NCI-H1417 (cell line): ENCODE results near the gene NLN.
A peak's percentile ranks its signal among the peaks of the same experiment; 100 is the strongest.
"Not testable (repeated sequence)": the region's sequence is repeated elsewhere in the genome, so short reads cannot be mapped to it uniquely, and the experiment has no call there.

Source experiments
- DNase-seq, 3 experiments: peaks; one replicate each; lab custom pipeline; 2025; lab: John Stamatoyannopoulos, UW

NLN gene

DNA sequence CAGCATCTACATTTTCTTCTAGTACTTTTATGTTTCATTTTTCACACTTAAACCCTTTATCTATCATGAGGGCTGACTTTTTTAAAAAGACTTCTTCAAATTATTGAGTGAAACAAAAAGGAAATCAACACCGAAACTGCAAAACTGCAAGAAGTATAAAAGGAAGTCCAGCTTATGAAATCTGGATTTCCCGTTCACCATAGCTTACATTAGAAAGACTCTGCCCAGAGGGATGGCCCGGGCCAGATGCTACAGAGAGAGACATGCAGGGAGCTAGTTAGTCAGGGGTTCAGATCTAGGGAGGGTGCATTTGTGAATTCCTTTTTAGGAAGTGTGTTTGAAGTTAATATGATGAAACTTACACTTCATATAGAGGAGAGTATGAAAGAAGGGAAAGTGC, 10.0 kb downstream of the NLN start:
- DNase-seq, result not testable (repeated sequence)

DNA sequence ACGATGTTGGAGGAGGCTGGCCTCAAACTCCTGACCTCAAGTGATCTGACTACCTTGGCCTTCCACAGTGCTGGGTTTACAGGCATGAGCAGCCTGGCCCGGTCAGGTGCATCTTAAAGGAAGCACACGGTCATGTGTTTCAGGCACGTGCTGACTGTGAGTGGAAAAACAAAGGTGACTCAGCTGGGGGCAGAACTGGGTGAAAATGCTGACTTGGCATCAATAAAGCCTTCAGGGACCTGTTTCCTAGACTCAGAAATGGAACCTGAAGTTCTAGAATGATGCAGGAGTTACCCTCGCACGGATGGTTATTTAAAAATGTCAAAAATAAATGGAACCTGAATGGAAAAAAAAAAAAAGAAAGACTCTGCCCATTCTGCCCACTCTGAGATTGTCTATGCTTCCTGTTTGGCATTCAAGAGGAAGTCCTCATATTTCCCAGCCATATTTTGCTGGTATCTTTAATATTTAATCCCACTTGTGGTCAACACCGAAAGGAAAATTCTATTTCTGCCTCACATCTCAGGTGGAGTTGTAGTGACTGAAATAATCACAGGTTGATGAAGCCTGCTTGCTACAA, 12.3 kb downstream of the NLN start:
- DNase-seq, result not testable (repeated sequence)

DNA sequence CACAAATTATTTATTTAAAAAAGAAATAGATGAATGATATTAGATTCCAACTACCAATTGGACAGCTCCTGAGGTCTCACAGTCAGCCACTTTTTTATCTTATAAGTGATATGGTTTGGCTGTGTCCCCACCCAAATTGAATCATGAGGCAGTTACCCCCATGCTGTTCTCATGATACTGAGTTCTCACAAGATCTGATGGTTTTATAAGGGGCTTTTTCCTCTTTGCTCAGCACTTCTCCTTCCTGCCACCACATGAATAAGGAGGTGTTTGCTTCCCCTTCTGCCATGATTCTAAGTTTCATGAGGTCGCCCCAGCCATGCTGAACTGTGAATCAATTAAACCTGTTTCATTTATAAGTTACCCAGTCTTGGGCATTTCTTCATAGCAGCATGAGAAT, 12.9 kb downstream of the NLN start:
- no peak for DNase-seq

DNA sequence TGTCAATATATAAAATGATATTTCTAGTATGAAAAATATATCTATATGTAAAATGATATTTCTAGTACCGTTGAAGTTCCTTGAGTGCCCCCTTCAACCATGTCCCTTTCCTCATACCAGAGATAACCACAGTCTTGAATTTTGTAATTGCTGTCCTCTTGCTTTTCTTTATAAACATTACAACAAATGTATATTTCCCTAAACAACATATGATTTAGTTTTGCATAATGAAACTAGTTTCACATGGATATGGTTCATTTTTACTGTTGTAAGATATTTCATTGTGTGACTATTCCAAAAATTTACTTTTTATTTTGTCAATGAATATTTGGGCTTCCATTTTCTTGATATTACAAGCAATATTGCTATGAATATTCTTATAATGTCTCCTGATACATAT, 14.0 kb downstream of the NLN start:
- DNase-seq, result no peak

DNA sequence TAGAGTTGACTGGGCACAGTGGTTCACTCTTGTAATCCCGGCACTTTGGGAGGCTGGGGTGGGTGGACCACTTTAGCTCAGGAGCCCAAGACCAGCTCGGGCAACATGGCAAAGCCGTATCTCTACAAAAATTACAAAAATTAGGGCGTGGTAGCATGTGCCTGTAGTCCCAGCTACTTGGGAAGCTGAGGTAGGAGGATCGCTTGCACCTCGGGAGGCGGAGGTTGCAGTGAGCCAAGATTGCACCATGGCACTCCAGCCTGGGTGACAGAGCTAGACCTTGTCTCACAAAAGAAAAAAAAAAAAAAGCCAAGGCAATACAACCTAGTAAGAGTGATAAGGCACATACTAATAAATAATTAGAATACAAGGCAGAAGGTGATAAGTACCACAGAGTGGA, 15.8 kb downstream of the NLN start:
- DNase-seq, result no peak

DNA sequence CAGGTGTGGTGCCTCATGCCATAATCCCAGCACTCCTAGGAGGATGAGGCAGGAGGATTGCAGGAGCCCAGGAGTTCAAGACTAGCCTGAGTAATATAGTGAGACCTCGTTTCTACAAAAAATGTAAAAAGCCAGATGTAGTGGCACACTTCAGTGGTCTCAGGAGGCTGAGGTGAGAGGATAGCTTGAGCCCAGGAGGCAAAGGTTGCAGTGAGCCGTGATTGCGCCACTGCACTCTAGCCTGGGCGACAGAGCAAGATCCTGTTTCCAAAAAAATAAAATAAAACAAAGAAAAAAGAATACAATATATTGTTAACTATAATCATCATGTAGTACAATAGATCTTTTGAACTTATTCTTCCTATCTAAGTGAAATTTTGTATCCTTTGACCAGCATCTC, 16.3 kb downstream of the NLN start:
- DNase-seq, result no peak

DNA sequence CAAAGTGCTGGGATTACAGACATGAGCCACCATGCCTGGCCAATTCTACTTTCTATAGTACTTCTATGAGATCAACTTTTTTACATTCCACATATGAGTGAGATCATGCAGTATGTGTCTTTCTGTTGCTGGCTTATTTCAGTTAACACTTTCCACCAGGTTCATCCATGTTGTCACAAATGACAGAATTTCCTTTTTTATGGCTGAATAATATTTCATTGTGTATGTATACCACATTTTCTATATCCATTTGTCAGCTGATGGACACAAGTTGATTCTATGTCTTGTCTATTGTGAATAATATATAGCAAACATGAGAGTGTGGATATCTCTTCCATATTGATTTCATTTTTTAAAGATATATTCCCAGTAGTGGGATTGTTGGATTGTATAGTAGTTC, 17.2 kb downstream of the NLN start:
- no peak for DNase-seq

DNA sequence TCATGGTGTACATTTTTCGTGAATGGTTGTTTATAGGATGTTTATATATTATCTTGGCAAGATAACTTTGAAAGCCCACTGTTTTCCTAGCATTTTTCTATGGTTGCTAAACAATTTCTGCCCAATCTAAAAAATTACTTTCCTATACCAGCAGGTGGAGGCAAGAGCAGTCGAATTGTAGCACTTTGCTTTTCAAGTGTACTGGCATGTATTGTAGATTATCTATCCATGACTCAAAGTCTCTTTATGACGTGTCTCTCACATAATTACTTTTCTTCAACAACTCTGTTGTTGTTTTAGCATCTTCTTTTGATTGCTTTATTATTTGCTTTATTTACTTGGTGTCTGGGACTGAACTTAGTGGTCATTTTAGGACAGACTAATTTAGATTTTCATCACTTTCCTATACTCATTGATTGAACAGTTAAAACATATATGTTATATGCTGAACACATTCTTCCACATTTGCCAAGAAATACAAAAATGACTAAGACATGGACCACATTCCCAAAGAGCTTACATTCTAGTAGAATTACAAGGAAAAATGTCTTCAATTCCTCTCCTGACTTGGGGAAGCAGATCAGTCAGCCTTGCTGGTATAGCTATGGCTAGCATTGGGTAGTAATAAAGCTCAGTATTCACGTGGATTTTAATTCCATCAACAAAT, 20.7 kb downstream of the NLN start:
- peak in 2 of 3 experiments; percentile 13 to 21 for DNase-seq

DNA sequence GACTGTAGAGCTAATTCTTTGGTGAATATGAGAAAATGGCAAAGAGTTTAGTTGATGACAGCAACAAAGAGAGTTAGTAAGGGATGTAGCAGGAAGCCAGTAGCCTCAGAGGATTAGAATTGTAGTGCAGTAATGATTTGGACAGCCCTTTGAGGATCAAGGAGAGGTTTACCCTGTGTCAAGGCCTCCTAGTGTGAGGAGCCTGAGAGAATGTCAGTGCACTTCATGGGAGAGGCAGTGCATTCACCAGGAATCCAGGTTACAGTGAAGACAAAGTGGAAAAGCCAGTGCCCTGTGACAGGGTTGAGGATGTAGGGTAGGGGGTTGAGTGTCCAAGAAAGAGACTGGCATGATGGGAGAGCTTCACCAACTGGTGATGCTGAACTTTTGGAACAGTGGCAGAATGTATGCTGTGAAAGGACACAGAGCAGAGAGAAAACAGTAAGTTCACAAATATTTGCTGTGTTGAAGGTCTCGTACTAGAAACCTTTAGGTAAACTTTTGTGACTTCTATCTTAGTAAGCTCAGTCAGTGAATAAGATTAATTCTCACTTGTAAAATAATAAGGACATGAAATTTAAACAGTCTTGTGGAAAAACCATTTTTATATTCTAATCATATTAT, 27.3 kb downstream of the NLN start:
- no peak for DNase-seq

DNA sequence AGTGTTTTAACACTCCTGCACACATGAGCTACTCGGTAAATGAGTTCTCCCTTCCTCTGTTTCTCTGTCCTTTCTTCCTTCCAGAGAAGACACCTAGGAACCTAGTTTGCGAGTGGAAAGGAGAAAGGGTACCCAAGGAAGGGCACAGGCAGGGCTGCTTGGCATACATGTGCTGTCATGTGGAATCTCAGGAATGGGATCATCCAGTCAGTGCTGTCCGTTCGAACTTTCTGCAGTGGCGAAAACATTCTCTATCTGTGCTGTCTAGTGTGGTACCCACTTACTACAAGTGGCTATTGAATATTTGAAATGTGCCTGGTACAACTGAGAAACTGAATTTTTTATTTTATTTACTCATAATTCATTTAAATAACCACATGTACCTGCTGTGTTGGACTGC, 28.0 kb downstream of the NLN start:
- no peak for DNase-seq

DNA sequence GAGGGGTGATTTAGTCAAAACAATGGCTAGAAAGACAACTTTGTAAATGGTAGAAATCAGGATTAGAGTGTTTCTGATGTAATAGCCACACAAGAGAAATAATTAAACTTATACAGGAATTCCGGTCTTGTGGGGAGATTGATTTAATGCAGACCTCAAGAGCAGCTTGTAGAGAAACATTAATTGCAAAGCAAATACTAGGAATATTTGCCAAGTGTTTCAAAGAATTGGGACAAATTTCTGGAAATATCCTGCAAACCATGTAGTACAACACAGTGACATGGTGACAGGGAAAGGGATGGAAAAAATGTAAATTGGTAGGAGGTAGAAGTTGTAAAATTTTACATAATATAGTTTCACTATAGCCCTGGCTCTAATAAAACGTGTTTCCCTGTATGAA, 28.9 kb downstream of the NLN start:
- peak in 1 of 3 experiments; percentile 29 for DNase-seq

DNA sequence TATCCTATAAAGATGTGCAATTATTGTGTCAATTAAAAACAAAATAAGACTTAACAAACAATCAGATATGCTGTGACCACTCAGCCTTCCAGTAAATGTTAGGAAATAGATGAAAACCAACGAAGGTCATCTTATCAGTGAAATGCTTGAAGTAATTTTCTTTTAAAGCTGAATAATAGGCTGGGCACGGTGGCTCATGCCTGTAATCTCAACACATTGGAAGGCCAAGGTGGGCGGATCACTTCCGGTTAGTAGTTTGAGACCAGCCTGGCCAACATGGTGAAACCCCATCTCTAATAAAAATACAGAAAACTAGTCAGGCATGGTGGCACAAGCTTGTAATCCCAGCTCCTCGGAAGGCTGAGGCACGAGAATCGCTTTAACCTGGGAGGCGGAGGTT, 31.2 kb downstream of the NLN start:
- no peak for DNase-seq

DNA sequence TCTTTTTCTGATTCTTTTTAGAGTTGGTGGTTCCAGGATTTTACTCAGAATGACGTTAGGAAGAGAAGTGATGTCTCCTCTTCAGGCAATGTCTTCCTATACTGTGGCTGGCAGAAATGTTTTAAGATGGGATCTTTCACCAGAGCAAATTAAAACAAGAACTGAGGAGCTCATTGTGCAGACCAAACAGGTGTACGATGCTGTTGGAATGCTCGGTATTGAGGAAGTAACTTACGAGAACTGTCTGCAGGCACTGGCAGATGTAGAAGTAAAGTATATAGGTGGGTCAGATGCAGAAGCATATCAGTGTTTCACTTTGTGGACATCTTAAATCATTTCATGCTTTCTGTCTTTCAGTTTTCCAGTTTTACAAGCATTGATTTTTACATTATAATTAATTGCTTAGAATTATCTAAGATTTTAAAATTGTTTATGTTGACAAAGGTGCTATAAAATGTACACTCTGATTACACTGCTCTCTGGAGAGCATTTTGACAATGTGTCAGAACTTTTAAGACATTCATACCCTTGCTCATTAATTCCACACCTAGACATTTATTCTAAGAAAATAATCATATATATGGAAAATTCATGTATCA, 36.6 kb downstream of the NLN start:
- no peak for DNase-seq

DNA sequence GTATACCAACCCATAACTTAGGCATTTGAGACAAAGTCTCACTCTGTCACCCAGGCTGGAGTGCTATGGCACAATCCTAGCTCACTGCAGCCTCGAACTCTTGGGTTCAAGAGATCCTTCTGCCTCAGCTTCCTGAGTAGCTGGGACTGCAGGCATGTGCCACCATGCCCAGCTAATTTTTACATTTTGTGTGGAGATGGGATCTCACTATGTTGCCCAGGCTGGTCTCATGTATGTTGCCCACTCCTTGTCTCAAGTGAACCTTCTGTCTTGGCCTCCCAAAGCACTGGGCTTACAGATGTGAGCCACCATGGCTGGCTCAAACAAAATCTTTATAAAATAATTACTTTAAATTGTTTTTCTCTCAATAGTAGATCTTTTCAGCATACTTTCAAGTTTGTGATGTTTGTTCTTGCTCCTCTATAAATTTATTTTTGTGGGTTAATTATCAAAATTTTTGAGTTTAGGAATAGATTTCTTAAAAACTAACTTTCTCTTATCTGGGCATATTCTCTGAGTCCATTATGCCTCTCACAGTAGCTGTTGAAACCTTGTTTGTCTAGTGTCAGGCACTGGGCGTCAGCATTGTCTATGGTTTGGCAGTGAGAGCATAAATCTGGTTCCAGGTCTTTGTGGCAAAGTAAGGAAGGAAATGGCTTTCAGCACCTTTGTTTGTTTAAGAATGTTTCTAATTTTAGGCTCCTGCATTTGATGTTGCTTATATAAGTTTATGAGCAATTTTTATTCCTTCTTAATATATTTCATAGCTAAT, 38.7 kb downstream of the NLN start:
- peak in 2 of 3 experiments; percentile 7 to 55 for DNase-seq

DNA sequence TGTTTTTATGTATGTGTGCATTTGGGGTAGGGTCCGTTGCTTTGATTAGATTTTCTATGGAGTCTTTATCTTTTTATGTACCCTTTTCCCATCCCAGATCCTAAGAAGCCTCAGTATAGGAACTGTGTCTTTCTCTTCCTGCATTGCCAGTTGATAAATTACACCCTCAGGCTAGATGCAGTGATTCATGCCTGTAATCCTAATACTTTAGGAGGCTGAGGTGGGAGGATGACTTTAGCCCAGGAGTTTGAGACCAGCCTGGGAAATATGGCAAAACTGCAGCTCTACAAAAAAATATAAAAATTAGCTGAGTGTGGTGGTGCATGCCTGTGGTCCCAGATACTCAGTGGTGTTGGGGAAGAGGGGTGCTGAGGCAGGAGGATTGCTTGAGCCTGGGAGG, 40.2 kb downstream of the NLN start:
- DNase-seq, result no peak

DNA sequence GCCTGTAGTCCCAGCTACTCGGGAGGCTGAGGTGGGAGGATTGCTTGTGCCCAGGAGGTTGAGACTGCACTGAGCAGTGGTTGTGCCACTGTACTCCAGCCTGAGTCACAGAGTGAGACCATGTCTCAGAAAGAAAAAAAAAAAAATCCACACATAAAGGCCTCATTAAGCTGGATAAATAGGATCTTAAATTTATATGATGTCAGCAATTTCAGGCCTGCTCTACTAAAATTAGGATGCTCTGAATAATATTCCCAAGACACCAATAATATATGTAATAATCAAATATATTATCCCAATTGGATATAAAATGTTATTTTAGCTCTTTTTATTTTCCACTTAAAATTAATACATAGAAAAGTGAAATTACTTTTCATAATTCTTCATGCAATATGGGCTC, 43.6 kb downstream of the NLN start:
- DNase-seq, result no peak

DNA sequence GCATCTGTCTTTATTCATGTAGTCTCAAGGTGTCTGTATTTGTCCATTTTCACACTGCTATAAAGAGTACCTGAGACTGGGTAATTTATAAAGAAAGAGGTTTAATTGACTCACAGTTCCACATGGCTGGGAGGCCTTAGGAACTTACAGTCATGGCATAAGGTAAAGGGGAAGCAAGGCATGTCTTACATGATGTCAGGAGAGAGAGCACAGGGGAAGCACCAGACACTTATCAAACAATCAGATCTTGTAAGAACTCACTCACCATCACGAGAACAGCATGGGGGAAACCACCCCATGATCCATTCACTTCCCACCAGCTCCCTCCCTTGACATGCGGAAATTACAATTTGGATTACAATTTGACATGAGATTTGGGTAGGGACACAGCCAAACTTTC, 44.2 kb downstream of the NLN start:
- DNase-seq, result no peak

DNA sequence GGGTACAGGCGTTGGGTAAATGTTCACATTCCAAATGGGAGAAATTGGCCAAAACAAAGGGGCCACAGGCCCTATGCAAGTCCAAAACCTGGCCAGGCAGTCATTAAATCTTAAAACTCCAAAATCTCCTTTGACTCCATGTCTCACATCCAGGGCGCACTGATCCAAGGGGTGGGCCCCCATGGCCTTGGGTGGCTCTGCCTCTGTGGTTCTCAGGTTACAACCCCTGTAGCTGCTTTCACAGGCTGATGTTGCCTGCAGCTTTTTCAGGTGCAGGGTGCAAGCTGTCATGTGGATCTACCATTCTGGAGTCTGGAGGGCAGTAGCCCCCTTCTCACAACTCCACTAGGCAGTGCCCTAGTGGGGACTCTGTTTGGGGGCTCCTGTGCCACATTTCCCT, 44.8 kb downstream of the NLN start:
- DNase-seq, result no peak

DNA sequence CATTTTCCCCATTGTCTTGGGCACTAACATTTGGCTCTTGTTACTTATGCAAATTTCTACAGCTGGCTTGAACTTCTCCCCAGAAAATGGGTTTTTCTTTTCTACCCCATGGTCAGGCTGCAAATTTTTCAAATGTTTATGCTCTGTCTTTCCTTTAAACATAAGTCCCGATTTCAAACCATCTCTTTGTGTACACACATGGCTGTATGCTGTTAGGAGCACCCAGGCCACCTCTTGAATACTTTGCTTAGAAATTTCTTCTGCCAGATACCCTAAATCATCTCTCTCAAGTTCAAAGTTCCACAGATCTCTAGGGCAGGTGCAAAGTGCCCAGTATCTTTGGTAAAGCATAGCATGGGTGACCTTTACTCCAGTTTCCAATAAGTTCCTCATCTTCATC, 45.6 kb downstream of the NLN start:
- DNase-seq, result no peak

DNA sequence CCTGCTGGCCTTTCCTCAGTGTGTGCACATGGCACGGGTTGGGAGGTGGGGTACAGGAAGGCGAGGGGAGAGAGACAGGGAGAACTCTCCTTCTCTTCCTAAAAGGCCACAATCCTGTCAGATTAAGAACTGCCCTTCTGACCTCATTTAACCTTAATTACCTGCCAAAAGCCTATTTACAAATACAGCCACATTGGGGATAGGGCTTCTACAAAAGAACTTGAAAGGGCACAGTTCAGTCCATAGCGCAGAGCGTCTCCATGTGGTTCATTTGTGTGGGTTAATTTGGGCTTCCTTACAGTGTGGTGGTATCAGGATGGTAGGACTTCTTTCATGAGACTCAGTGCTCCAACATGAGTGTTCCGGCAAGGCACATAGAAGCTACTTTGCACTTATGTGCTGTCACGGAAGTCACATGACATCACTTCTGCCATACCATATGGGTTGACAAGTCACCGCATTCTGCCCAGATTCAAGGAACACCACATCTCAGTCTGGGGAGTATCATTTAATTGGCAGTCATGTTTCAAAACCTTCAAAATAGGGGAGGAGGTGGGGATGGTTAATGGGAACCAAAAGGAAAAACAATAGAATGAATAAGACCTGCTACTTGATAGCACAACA, 46.8 kb downstream of the NLN start:
- peak in 1 of 3 experiments; percentile 27 for DNase-seq

DNA sequence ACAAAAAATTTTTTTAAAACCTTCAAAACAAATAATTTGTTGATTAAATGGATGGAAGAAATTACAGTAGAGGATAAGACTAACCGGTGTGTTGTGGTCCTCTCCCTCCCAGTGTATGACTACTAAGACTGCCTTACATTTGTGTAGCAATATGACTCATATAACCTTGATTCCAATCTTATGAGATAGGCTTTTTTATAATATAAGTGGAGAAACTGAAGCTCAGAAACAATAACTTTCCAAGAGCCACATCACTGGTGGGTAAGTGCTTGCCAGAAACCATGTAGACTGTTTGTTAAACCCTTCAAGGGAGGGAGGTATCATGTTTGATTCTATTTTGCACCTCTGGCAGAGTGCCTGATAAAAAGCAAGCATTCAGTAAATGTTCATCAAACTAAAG, 47.5 kb downstream of the NLN start:
- peak in 1 of 3 experiments; percentile 1 for DNase-seq

DNA sequence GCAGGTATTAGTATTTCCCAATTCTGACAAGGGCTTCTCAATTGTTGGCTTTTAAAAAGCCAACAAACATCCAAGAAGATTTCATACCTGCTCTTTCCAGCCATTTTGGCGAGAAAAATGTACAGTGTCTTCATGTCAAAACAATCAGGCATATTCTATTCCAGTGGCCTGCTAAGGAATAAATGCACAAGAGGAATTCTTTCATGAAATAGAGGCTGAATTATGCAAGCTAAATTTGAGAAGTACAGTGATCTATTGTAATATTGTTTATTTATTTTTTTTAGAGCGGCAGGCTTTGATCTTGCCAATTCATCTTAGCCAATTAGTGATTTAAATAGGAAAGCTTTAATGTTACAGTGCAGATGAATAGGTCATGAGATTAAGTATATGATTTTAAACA, 49.3 kb downstream of the NLN start:
- no peak for DNase-seq
